ENCODE measurements around the gene RAD23A. TPM values are rescaled to one million over a fixed set of nuclear protein-coding genes. Genes with fewer than 3 reads are reported as not detected.

RAD23A gene
- total and polyA plus RNA-seq, 9 of the 15 experiments (the other 6 are each of a cell fraction or from before 2014, with no cell fraction given): 9.5 to 181 (median 101) TPM

GRCh38 chr19:12945479-12946091, at the start of gene RAD23A (continued):
- peak; percentile 38; the same call in 1 of the 2 replicates for TF ChIP-seq ZC3H11A (IDR thresholded peaks at IDR 0.05; ENCODE audit: low read depth, low read length)
- TF ChIP-seq HMGN3 (IDR thresholded peaks at IDR 0.05; ENCODE audit: borderline replicate concordance, extremely low read depth, insufficient read length, low read depth, low read length): peak; percentile 96
- TF ChIP-seq BRCA1 (IDR thresholded peaks at IDR 0.05): no peak
- no peak for TF ChIP-seq BRCA1 (CRISPR knock-in tag; IDR thresholded peaks at IDR 0.05)
- 0 out of 2 replicates have a peak, but pooled peaks have one; percentile 37 for TF ChIP-seq FOXJ2 (tag; IDR thresholded peaks at IDR 0.05)
- TF ChIP-seq ZNF717 (CRISPR knock-in tag; IDR thresholded peaks at IDR 0.05): no peak
- TF ChIP-seq ZNF224 (CRISPR knock-in tag; IDR thresholded peaks at IDR 0.05): no peak
- no peak for TF ChIP-seq RBM39 (optimal IDR thresholded peaks at IDR 0.05; ENCODE audit: low read depth, low read length)
- TF ChIP-seq GATA2 (CRISPR knock-in tag; IDR thresholded peaks at IDR 0.05): no peak
- TF ChIP-seq ZNF165 (CRISPR knock-in tag; IDR thresholded peaks at IDR 0.05; ENCODE audit: borderline replicate concordance): 0 out of 2 replicates have a peak, but pooled peaks have one; percentile 53
- TF ChIP-seq, protein P1, sequence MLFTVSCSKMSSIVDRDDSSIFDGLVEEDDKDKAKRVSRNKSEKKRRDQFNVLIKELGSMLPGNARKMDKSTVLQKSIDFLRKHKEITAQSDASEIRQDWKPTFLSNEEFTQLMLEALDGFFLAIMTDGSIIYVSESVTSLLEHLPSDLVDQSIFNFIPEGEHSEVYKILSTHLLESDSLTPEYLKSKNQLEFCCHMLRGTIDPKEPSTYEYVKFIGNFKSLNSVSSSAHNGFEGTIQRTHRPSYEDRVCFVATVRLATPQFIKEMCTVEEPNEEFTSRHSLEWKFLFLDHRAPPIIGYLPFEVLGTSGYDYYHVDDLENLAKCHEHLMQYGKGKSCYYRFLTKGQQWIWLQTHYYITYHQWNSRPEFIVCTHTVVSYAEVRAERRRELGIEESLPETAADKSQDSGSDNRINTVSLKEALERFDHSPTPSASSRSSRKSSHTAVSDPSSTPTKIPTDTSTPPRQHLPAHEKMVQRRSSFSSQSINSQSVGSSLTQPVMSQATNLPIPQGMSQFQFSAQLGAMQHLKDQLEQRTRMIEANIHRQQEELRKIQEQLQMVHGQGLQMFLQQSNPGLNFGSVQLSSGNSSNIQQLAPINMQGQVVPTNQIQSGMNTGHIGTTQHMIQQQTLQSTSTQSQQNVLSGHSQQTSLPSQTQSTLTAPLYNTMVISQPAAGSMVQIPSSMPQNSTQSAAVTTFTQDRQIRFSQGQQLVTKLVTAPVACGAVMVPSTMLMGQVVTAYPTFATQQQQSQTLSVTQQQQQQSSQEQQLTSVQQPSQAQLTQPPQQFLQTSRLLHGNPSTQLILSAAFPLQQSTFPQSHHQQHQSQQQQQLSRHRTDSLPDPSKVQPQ (CRISPR knock-in tag; IDR thresholded peaks at IDR 0.05; ENCODE audit: borderline replicate concordance): no peak
- TF ChIP-seq TRIM28 (IDR thresholded peaks at IDR 0.05): peak; percentile 4; the same call in 1 of the 2 replicates
- TF ChIP-seq, protein P2, sequence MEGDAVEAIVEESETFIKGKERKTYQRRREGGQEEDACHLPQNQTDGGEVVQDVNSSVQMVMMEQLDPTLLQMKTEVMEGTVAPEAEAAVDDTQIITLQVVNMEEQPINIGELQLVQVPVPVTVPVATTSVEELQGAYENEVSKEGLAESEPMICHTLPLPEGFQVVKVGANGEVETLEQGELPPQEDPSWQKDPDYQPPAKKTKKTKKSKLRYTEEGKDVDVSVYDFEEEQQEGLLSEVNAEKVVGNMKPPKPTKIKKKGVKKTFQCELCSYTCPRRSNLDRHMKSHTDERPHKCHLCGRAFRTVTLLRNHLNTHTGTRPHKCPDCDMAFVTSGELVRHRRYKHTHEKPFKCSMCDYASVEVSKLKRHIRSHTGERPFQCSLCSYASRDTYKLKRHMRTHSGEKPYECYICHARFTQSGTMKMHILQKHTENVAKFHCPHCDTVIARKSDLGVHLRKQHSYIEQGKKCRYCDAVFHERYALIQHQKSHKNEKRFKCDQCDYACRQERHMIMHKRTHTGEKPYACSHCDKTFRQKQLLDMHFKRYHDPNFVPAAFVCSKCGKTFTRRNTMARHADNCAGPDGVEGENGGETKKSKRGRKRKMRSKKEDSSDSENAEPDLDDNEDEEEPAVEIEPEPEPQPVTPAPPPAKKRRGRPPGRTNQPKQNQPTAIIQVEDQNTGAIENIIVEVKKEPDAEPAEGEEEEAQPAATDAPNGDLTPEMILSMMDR (IDR thresholded peaks at IDR 0.05 in 2 of 3, conservative IDR thresholded peaks at IDR 0.05 in 1 of 3; ENCODE audit: insufficient read depth in 2 of 3, low read depth in 1 of 3, low read length in 3 of 3): no peak
- no peak for TF ChIP-seq SRSF7 (optimal IDR thresholded peaks at IDR 0.05; ENCODE audit: low read depth, low read length)
- peak; percentile 57; the same call in 1 of the 2 replicates for TF ChIP-seq SOX6 (IDR thresholded peaks at IDR 0.05)
- no peak for TF ChIP-seq HSF4 (CRISPR knock-in tag; IDR thresholded peaks at IDR 0.05; ENCODE audit: borderline replicate concordance)
- TF ChIP-seq SMARCE1 (IDR thresholded peaks at IDR 0.05): peak; percentile 45; the same call in 1 of the 2 replicates
- TF ChIP-seq ZFP36 (IDR thresholded peaks at IDR 0.05; ENCODE audit: low read depth, low read length, partially characterized antibody): no peak
- no peak for TF ChIP-seq ZNF77 (CRISPR knock-in tag; IDR thresholded peaks at IDR 0.05)
- no peak for TF ChIP-seq SREBF1 (IDR thresholded peaks at IDR 0.05; ENCODE audit: borderline replicate concordance, low read depth, low read length)
- TF ChIP-seq, protein P3, sequence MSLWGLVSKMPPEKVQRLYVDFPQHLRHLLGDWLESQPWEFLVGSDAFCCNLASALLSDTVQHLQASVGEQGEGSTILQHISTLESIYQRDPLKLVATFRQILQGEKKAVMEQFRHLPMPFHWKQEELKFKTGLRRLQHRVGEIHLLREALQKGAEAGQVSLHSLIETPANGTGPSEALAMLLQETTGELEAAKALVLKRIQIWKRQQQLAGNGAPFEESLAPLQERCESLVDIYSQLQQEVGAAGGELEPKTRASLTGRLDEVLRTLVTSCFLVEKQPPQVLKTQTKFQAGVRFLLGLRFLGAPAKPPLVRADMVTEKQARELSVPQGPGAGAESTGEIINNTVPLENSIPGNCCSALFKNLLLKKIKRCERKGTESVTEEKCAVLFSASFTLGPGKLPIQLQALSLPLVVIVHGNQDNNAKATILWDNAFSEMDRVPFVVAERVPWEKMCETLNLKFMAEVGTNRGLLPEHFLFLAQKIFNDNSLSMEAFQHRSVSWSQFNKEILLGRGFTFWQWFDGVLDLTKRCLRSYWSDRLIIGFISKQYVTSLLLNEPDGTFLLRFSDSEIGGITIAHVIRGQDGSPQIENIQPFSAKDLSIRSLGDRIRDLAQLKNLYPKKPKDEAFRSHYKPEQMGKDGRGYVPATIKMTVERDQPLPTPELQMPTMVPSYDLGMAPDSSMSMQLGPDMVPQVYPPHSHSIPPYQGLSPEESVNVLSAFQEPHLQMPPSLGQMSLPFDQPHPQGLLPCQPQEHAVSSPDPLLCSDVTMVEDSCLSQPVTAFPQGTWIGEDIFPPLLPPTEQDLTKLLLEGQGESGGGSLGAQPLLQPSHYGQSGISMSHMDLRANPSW (CRISPR knock-in tag; IDR thresholded peaks at IDR 0.05): no peak
- no peak; the same call in 1 of the 2 replicates for TF ChIP-seq DMBX1 (CRISPR knock-in tag; IDR thresholded peaks at IDR 0.05; ENCODE audit: borderline replicate concordance)
- TF ChIP-seq KDM2B (CRISPR knock-in tag; IDR thresholded peaks at IDR 0.05): 0 out of 2 replicates have a peak, but pooled peaks have one; percentile 53

Data from K562 (cell line).